ENCODE measurements around the gene ACOT7. TPM values are rescaled to one million over a fixed set of nuclear protein-coding genes. Genes with fewer than 3 reads are reported as not detected.
"Not testable (repeated sequence)": the region's sequence is repeated elsewhere in the genome, so short reads cannot be mapped to it uniquely, and the experiment has no call there.

Gene ACOT7, protein sequence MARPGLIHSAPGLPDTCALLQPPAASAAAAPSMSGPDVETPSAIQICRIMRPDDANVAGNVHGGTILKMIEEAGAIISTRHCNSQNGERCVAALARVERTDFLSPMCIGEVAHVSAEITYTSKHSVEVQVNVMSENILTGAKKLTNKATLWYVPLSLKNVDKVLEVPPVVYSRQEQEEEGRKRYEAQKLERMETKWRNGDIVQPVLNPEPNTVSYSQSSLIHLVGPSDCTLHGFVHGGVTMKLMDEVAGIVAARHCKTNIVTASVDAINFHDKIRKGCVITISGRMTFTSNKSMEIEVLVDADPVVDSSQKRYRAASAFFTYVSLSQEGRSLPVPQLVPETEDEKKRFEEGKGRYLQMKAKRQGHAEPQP
- total RNA-seq (7.5 TPM), polyA plus RNA-seq (ENCODE audit: insufficient read depth in 1 of 8, insufficient read length in 8 of 8, low replicate concordance in 1 of 8) (10 to 100 TPM; 17.2 to 24.0 (median 20.6) TPM)
- long read RNA-seq, donor 1, partial matches to known transcripts: 0 of 1 reads
- long read RNA-seq, donor 1, other reads (novel, unspliced or antisense): 0 of 1 reads
- long read RNA-seq, donor 2: 0 reads
- long read RNA-seq, donor 3, transcript ACOT7-210 (9 exons, 1,403 nt): major isoform, 10 of 10 reads
- long read RNA-seq, donor 3, partial matches to known transcripts: 0 of 10 reads
- long read RNA-seq, donor 3, other reads (novel, unspliced or antisense): 0 of 10 reads
- long read RNA-seq, donor 4, transcript ACOT7-210 (9 exons, 1,403 nt): major isoform, 12 of 14 reads
- long read RNA-seq, donor 4, partial matches to known transcripts: 0 of 14 reads
- long read RNA-seq, donor 4, other reads (novel, unspliced or antisense): 0 of 14 reads
- long read RNA-seq, donor 5, transcript ACOT7-210 (9 exons, 1,403 nt): major isoform, 11 of 12 reads
- long read RNA-seq, donor 5, partial matches to known transcripts: 0 of 12 reads
- long read RNA-seq, donor 5, other reads (novel, unspliced or antisense): 0 of 12 reads
- long read RNA-seq, donor 6, transcript ACOT7-210 (9 exons, 1,403 nt): major isoform, 13 of 13 reads
- long read RNA-seq, donor 6, partial matches to known transcripts: 0 of 13 reads
- long read RNA-seq, donor 6, other reads (novel, unspliced or antisense): 0 of 13 reads
- long read RNA-seq, donor 7, transcript ACOT7-210 (9 exons, 1,403 nt): major isoform, 13 of 16 reads
- long read RNA-seq, donor 7, partial matches to known transcripts: 0 of 16 reads
- long read RNA-seq, donor 7, other reads (novel, unspliced or antisense): 0 of 16 reads
- long read RNA-seq, donor 8, transcript ACOT7-210 (9 exons, 1,403 nt): major isoform, 5 of 5 reads
- long read RNA-seq, donor 8, partial matches to known transcripts: 0 of 5 reads
- long read RNA-seq, donor 8, other reads (novel, unspliced or antisense): 0 of 5 reads
- long read RNA-seq, donor 9, transcript ACOT7-210 (9 exons, 1,403 nt): major isoform, 6 of 6 reads
- long read RNA-seq, donor 9, partial matches to known transcripts: 0 of 6 reads
- long read RNA-seq, donor 9, other reads (novel, unspliced or antisense): 0 of 6 reads
- long read RNA-seq, donor 10, transcript ACOT7-210 (9 exons, 1,403 nt): major isoform, 9 of 9 reads
- long read RNA-seq, donor 10, partial matches to known transcripts: 0 of 9 reads
- long read RNA-seq, donor 10, other reads (novel, unspliced or antisense): 0 of 9 reads
- long read RNA-seq, donor 11, transcript ACOT7-210 (9 exons, 1,403 nt): major isoform, 9 of 10 reads
- long read RNA-seq, donor 11, partial matches to known transcripts: 0 of 10 reads
- long read RNA-seq, donor 11, other reads (novel, unspliced or antisense): 0 of 10 reads

DNA sequence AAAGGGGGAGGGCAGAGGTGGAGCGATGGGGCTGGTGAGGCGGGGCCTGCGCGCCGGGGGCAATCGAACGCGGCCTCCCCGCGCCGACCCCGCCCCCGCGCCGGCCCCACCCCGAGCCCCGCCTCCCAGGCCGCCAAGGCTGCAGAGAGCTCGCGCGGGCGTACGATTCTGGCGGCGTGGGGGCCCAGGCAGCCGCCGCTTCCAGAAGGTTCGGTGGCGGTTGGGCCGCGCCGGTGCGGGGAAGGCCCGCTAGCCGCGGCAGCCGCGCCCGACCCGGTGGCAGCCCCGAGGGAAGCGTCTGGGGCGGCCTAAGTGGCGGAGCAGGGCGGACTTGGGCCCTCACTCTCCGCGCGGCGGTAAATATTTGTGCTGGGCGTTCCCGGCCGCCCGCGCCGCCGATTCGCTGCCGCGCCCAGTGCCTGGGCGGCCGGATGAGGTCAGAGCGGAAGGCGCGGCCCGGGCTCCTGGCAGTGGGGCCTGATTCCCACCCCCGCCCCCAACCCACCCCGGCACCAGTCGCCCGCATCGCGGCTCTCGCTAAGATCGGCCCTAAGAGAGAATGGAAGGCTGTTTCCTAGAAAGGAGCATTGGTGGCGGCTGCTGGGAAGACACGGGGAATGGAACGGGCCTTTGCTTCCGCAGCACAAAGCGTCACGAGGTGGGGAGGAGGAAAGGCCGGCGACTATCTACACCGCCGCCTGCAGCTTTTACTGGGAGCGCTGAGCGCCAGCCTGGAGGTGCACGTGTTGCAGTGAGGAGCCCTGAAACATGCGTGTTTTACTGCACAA is at the start of gene ACOT7:
Gene ACOT7 (minus strand): TSS at position 368 of the 788 bp plus-strand sequence. CDS start 368 bp downstream, outside the sequence.
- H3K9me3 ChIP-seq (replicated peaks; ENCODE audit: control insufficient read depth, low read depth, low read length): no peaks in the 10 kb centered on the region
- no peaks in the 10 kb centered on the region for H3K27me3 ChIP-seq (ENCODE audit: control insufficient read depth, insufficient read depth, low read length)
- WGBS (ENCODE audit: insufficient coverage): under 1% methylated on average over 72 of the region's 87 CpGs
- peak within 1 kb of the TSS; percentile 49 for H3K4me3 ChIP-seq (ENCODE audit: low read length)
- no peaks in the 10 kb centered on the region for H3K36me3 ChIP-seq (ENCODE audit: control insufficient read depth, insufficient read depth, low read length)
- H3K27ac ChIP-seq (ENCODE audit: low read length): peak within 1 kb of the TSS; percentile 91
- peaks cover 15% of the 10 kb centered on the region for H3K4me1 ChIP-seq (ENCODE audit: control insufficient read depth, insufficient read depth, low read length)
- DNase-seq: peak; percentile 96

DNA sequence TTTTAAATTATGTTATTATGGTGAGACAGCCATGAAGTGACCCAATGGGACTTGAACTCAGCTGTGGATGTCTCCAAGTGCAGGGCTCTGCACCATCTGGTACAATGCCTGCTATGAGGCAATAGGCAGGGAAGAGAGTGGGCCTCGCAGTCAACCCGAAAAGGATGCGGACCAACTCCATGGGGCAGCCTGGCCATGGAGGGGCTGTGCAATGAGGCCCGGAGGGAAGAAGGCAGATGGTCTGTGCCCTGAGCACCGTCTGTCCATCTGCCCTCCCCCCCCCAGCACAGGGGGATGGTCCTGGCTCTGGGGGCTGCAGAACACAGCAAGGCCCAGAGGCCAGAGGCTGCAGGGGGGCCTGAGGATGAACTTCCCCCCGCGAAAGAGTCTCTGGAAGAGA is 48.0 kb upstream of the ACOT7 start:
- no peak for DNase-seq
- H3K36me3 ChIP-seq (ENCODE audit: control insufficient read depth, insufficient read depth, low read length): no peaks in the 10 kb centered on the region
- peaks cover 55% of the 10 kb centered on the region for H3K27me3 ChIP-seq (ENCODE audit: control insufficient read depth, insufficient read depth, low read length)
- no peaks in the 10 kb centered on the region for H3K4me1 ChIP-seq (ENCODE audit: control insufficient read depth, insufficient read depth, low read length)
- 83% methylated on average over 4 of the region's 7 CpGs for WGBS (ENCODE audit: insufficient coverage)
- no peak overlapping the region for H3K4me3 ChIP-seq (ENCODE audit: low read length)
- H3K9me3 ChIP-seq (replicated peaks; ENCODE audit: control insufficient read depth, low read depth, low read length): no peaks in the 10 kb centered on the region
- no peak overlapping the region for H3K27ac ChIP-seq (ENCODE audit: low read length)

DNA sequence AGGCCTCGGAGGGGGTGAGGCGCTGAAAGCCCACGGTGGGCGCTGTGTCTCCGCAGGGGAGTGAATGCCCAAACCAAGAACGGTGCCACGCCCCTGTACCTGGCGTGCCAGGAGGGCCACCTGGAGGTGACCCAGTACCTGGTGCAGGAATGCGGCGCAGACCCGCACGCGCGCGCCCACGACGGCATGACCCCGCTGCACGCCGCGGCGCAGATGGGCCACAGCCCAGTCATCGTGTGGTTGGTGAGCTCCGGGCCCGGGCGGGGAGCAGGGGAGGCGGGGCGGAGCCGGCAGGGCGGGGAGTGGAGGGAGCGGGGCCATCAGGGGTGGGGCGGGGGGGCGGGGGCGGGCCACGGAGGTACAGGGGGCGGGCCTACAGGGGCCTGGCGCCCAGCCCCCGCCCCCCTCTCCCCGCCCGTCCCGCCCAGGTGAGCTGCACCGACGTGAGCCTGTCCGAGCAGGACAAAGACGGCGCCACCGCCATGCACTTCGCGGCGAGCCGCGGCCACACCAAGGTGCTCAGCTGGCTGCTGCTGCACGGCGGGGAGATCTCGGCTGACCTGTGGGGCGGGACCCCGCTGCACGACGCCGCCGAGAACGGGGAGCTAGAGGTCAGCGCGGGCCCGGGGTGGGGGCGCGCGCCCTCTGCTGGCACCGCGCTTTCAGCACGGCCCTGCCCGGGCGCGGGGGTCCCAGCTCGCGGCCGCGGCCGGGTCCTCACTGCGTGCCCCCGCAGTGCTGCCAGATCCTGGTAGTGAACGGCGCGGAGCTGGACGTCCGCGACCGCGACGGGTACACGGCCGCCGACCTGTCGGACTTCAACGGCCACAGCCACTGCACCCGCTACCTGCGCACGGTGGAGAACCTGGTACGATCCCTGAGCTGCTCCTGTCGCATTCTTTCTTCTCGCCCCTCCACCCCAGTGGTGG is 46.9 kb upstream of the ACOT7 start:
- peaks cover 49% of the 10 kb centered on the region for H3K27me3 ChIP-seq (ENCODE audit: control insufficient read depth, insufficient read depth, low read length)
- H3K4me1 ChIP-seq (ENCODE audit: control insufficient read depth, insufficient read depth, low read length): no peaks in the 10 kb centered on the region
- no peaks in the 10 kb centered on the region for H3K9me3 ChIP-seq (replicated peaks; ENCODE audit: control insufficient read depth, low read depth, low read length)
- H3K36me3 ChIP-seq (ENCODE audit: control insufficient read depth, insufficient read depth, low read length): no peaks in the 10 kb centered on the region
- H3K4me3 ChIP-seq (ENCODE audit: low read length): no peak overlapping the region
- H3K27ac ChIP-seq (ENCODE audit: low read length): no peak overlapping the region
- no peak for DNase-seq
- 1% methylated on average over 77 of the region's 101 CpGs for WGBS (ENCODE audit: insufficient coverage)

DNA sequence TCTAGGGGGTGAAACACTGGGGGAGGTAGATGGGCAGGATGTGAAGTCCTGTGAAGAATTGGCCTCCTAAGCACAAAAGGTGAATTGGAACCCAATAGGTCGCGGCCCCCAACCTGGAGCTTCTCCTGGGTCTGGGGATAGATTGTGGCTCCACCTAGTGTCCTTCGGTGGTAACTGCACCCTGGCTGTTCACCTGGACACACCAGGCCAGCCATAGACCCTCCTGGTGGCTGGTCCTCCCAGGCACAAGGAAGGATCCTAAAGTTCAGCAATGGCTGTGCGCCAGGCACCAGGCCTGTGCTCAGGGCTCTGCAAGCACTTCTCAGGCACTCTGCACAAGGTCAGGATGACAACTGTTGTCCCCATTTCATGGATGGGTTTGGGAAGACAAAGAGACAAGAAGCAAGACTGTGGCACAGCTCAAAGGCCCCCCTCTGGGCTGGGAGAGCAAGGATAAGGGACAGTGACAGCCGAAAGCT is 44.5 kb upstream of the ACOT7 start:
- Histone ChIP-seq H3K27ac (ENCODE audit: low read length) (no peak overlapping the region), H3K36me3 (ENCODE audit: control insufficient read depth, insufficient read depth, low read length) (no peaks in the 10 kb centered on the region), H3K4me1 (ENCODE audit: control insufficient read depth, insufficient read depth, low read length) (no peaks in the 10 kb centered on the region), H3K4me3 (ENCODE audit: low read length) (no peak overlapping the region), H3K27me3 (ENCODE audit: control insufficient read depth, insufficient read depth, low read length) (peaks cover 41% of the 10 kb centered on the region), H3K9me3 (replicated peaks; ENCODE audit: control insufficient read depth, low read depth, low read length) (no peaks in the 10 kb centered on the region)
- WGBS (ENCODE audit: insufficient coverage): 18% methylated on average over 5 of the region's 5 CpGs
- DNase-seq: peak; percentile 49

DNA sequence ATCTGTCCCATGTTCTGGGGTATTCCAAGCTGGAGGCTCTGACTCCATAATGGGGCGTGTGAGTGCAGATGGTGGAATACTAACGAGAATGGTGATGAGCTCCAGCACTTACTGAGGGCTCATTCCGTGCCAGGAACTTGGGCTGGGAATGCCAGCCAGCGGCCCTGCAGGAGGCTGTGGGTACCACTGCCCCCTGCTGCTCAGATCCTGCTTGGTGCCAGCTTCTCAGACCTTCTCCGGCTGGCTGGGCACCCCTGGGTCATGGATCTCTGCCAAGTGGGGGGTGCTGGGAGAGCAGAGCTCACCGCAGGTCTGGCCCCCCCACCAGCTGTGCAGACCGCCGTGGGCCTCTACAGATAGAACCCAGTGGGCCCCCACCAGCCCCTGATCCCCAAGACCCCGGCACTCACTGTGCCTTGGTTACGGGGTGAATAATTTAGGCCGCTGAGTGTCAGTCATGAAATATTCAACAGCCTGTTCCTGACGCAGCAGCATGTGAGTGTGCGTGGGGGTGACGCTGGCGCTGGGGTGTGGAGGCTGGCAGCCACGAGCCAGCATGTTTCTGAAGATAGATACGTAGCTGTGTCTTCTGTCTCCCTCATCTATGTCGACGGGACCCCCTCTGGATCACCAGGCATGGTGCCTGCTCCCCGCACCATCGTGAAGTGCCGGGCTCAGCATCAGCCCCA is 43.6 kb upstream of the ACOT7 start:
- not testable (repeated sequence) for H3K27ac ChIP-seq (ENCODE audit: low read length); DNase-seq; H3K4me1 ChIP-seq (ENCODE audit: control insufficient read depth, insufficient read depth, low read length); H3K36me3 ChIP-seq (ENCODE audit: control insufficient read depth, insufficient read depth, low read length); H3K9me3 ChIP-seq (replicated peaks; ENCODE audit: control insufficient read depth, low read depth, low read length); H3K4me3 ChIP-seq (ENCODE audit: low read length)
- peaks cover 41% of the 10 kb centered on the region for H3K27me3 ChIP-seq (ENCODE audit: control insufficient read depth, insufficient read depth, low read length)
- WGBS (ENCODE audit: insufficient coverage): 64% methylated on average over 11 of the region's 22 CpGs

DNA sequence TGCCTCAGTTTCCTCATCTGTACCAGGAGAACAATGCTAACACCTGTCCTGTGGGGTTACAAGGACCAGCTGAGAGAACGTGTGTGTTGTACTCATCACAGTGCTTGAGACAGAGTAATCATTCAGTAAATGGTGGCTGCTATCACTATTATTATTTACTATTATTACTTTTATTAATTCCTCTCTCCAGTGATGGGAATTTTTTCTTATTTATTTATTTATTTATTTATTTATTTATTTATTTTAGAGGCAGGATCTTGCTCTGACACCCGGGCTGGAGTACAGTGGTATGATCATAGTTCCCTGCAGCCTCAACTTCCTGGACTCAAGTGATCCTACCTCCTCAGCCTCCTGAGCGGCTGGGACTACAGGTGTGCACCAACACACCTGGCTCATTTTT is 42.7 kb upstream of the ACOT7 start:
- H3K36me3 ChIP-seq (ENCODE audit: control insufficient read depth, insufficient read depth, low read length); DNase-seq; H3K27ac ChIP-seq (ENCODE audit: low read length); H3K9me3 ChIP-seq (replicated peaks; ENCODE audit: control insufficient read depth, low read depth, low read length); H3K4me1 ChIP-seq (ENCODE audit: control insufficient read depth, insufficient read depth, low read length); H3K4me3 ChIP-seq (ENCODE audit: low read length): not testable (repeated sequence)
- peaks cover 34% of the 10 kb centered on the region for H3K27me3 ChIP-seq (ENCODE audit: control insufficient read depth, insufficient read depth, low read length)
- 100% methylated on average over 1 of the region's 3 CpGs for WGBS (ENCODE audit: insufficient coverage)

DNA sequence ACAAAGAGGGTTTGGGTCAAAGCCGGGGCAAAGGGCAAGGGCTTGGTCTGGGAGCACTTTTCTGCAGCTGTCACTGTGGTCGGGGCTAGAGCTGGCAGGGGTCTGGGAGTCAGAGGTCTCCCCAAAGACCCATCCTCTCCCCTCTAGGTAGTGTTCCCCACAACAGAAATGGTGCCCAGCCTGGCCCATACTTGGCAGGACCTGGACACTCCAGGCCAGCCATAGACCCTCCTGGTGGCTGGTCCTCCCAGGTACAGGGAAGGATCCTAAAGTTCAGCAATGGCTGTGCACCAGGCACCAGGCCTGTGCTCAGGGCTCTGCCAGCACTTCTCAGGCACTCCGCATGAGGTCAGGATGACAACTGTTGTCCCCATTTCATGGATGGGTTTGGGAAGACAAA is 42.0 kb upstream of the ACOT7 start:
- Histone ChIP-seq H3K36me3 (ENCODE audit: control insufficient read depth, insufficient read depth, low read length) (no peaks in the 10 kb centered on the region), H3K4me1 (ENCODE audit: control insufficient read depth, insufficient read depth, low read length) (no peaks in the 10 kb centered on the region), H3K4me3 (ENCODE audit: low read length) (no peak overlapping the region), H3K9me3 (replicated peaks; ENCODE audit: control insufficient read depth, low read depth, low read length) (no peaks in the 10 kb centered on the region), H3K27ac (ENCODE audit: low read length) (no peak overlapping the region), H3K27me3 (ENCODE audit: control insufficient read depth, insufficient read depth, low read length) (peaks cover 33% of the 10 kb centered on the region)
- no peak for DNase-seq
- 100% methylated on average over 1 of the region's 3 CpGs for WGBS (ENCODE audit: insufficient coverage)

DNA sequence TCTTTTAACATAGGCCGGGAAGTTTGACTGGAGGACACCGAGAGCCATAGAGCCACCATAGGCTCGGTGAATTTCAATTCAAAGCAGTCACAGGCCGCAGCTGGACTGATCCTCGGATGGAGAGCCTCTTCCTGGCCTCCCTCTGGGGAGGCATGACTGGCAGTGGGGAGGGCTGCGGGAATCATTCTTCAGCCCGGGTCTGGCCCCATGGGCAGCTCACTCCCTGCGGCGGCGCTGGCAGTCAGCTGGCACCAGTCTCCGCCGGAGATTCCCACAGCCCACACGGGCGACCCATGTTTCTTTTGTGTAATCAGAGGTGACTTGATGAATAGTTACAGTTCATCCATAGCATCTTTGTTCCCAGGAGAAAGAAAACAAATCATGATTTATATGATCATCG is 41.6 kb upstream of the ACOT7 start:
- Histone ChIP-seq H3K9me3 (replicated peaks; ENCODE audit: control insufficient read depth, low read depth, low read length) (no peaks in the 10 kb centered on the region), H3K4me3 (ENCODE audit: low read length) (no peak overlapping the region), H3K27ac (ENCODE audit: low read length) (no peak overlapping the region), H3K4me1 (ENCODE audit: control insufficient read depth, insufficient read depth, low read length) (no peaks in the 10 kb centered on the region), H3K36me3 (ENCODE audit: control insufficient read depth, insufficient read depth, low read length) (no peaks in the 10 kb centered on the region), H3K27me3 (ENCODE audit: control insufficient read depth, insufficient read depth, low read length) (peaks cover 35% of the 10 kb centered on the region)
- DNase-seq: no peak
- 65% methylated on average over 5 of the region's 15 CpGs for WGBS (ENCODE audit: insufficient coverage)

Data from muscle of leg (tissue), 16 donors.